T-cell (primary cell): ENCODE measurements around the gene PRKCA. TPM values are rescaled to one million over a fixed set of nuclear protein-coding genes. Genes with fewer than 3 reads are reported as not detected.

Source experiments
- ATAC-seq, 4 experiments: fragments of 200-7000 bp in 3 of 4; fragments of 150-1000 bp in 1 of 4; cut with Tn5 transposase; replicated peaks in 1 of 4; 1 replicate in 3 of 4; 2 replicates in 1 of 4; pipeline ENCODE4 v1.10.0; 2021; ENCODE audit warnings: moderate library complexity in 3 of 4, mild to moderate bottlenecking in 2 of 4, moderate number of reproducible peaks in 1 of 4
- CTCF ChIA-PET, 2 donors: fragments of 300-600 bp; sonication (Branson Sonifier 250); formaldehyde crosslinking; loops; one replicate each; lab custom pipeline; 2022; ENCODE audit warnings: antibody characterized with exemption in 2 of 2; lab: Charles Lee
- POLR2A ChIA-PET, 2 donors: fragments of 300-600 bp; sonication (Branson Sonifier 250); formaldehyde crosslinking; loops; one replicate each; lab custom pipeline; 2022; ENCODE audit warnings: antibody characterized with exemption in 2 of 2; lab: Charles Lee
- DNase-seq, 35 experiments: peaks; one replicate each; pipeline versions ENCODE4 v3.0.0 to v3.0.0-alpha.2; 2013 to 2023
- H3K27ac ChIP-seq: one replicate; pipeline ENCODE4 v1.5.1; 2013; ENCODE audit warnings: low read length
- H3K27me3 ChIP-seq, 2 experiments: replicated peaks in 1 of 2; 1 replicate in 1 of 2; 2 replicates in 1 of 2; pipeline versions ENCODE4 v1.6.1 to v1.7.0; 2013; ENCODE audit warnings: low read length in 1 of 2, mixed read lengths in 1 of 2; ENCODE audit not compliant: control insufficient read depth in 2 of 2, insufficient read depth in 2 of 2; ENCODE audit errors: extremely low read depth in 1 of 2
- H3K36me3 ChIP-seq, 2 donors: 1 replicate in 1 of 2; 2 replicates in 1 of 2; pipeline versions ENCODE4 v1.6.1 to v1.7.0; 2013; ENCODE audit warnings: low read length in 1 of 2; ENCODE audit not compliant: control insufficient read depth in 2 of 2, insufficient read depth in 1 of 2; ENCODE audit errors: extremely low read depth in 1 of 2
- H3K4me1 ChIP-seq, 2 experiments: 1 replicate in 1 of 2; 2 replicates in 1 of 2; pipeline versions ENCODE4 v1.6.1 to v1.7.0; 2013; ENCODE audit warnings: low read length in 2 of 2, mixed read lengths in 1 of 2; ENCODE audit not compliant: insufficient read depth in 2 of 2, control insufficient read depth in 1 of 2; ENCODE audit errors: extremely low read depth in 1 of 2
- H3K4me3 ChIP-seq, 2 donors: 1 replicate in 1 of 2; 2 replicates in 1 of 2; pipeline versions ENCODE4 v1.5.1 to v1.7.0; 2013; ENCODE audit warnings: mild to moderate bottlenecking in 2 of 2, low read length in 1 of 2, moderate library complexity in 1 of 2; ENCODE audit not compliant: control insufficient read depth in 1 of 2; ENCODE audit errors: extremely low read depth in 1 of 2
- H3K9me3 ChIP-seq: 2 replicates; pipeline ENCODE4 v1.7.0; 2013
- H3K27ac Mint-ChIP-seq, 2 donors: one replicate each; pipeline ENCODE4 v1.8.0; 2020 to 2021; ENCODE audit warnings: mild to moderate bottlenecking in 2 of 2, mixed read lengths in 2 of 2
- H3K27me3 Mint-ChIP-seq, 2 donors: one replicate each; pipeline ENCODE4 v1.8.0; 2021 to 2022; ENCODE audit warnings: mixed read lengths in 2 of 2
- H3K36me3 Mint-ChIP-seq: one replicate; pipeline ENCODE4 v1.8.0; 2021; ENCODE audit warnings: mixed read lengths
- H3K4me1 Mint-ChIP-seq, 3 donors: one replicate each; pipeline ENCODE4 v1.8.0; 2020 to 2022; ENCODE audit warnings: mixed read lengths in 3 of 3, mild to moderate bottlenecking in 1 of 3
- H3K4me3 Mint-ChIP-seq, 3 donors: one replicate each; pipeline ENCODE4 v1.8.0; 2020 to 2022; ENCODE audit warnings: mild to moderate bottlenecking in 3 of 3, mixed read lengths in 3 of 3, moderate library complexity in 3 of 3
- H3K9me3 Mint-ChIP-seq, 3 donors: one replicate each; pipeline ENCODE4 v1.8.0; 2020 to 2022; ENCODE audit warnings: mixed read lengths in 3 of 3
- WGBS: methylation state at CpG from one replicate; pipeline ENCODE4 v1.1.5; 2013; ENCODE audit warnings: missing lambda C conversion rate; ENCODE audit not compliant: insufficient coverage; 5-methylcytosine and 5-hydroxymethylcytosine counted together
- total RNA-seq, 35 experiments: library from RNA in 6 of 35; stranded (reverse) in 6 of 35; fragments of 120-200 nt in 1 of 35; gene quantifications; one replicate each; pipeline versions ENCODE4 v1.2.1 to v1.2.4 and lab custom pipeline; 2013 to 2026

Gene PRKCA
- total RNA-seq, 5 donors from 2014 or later (not counting 1 experiment from before 2014, with no cell fraction given), result 75.9 to 128 (median 82.0) TPM

GRCh38 chr17:66429680-66430079 is 127.3 kb downstream of the PRKCA start:
- H3K4me3 ChIP-seq, result no peak overlapping the region
- H3K27me3 ChIP-seq, result no peaks in the 10 kb centered on the region
- Mint-ChIP-seq H3K4me3 (no peak overlapping the region), H3K36me3 (no peaks in the 10 kb centered on the region), H3K27ac (no peak overlapping the region), H3K4me1 (peaks cover 43 to 54% (median 48%) of the 10 kb centered on the region in 3 donors), H3K27me3 (no peaks in the 10 kb centered on the region), H3K9me3 (no peaks in the 10 kb centered on the region)
- POLR2A ChIA-PET, result no interaction called here
- DNase-seq, result no peak
- WGBS, result 100% methylated on average over 1 of the region's 1 CpG
- peaks cover 13 to 44% of the 10 kb centered on the region in 2 experiments for H3K4me1 ChIP-seq
- CTCF ChIA-PET, result no interaction called here
- no peaks in the 10 kb centered on the region for H3K9me3 ChIP-seq
- H3K27ac ChIP-seq, result no peak overlapping the region
- ATAC-seq, result no peak
- no peaks in the 10 kb centered on the region for H3K36me3 ChIP-seq

- no peaks in the 10 kb centered on the region for H3K36me3 Mint-ChIP-seq
- no peak overlapping the region for H3K4me3 Mint-ChIP-seq
- H3K4me1 ChIP-seq, result peaks cover 5 to 39% of the 10 kb centered on the region in 2 experiments
- WGBS, result 100% methylated on average over 4 of the region's 8 CpGs
- no peak overlapping the region for H3K4me3 ChIP-seq
- H3K4me1 Mint-ChIP-seq, result peaks cover 31 to 40% (median 35%) of the 10 kb centered on the region in 3 donors
- ChIA-PET POLR2A (no interaction called here), CTCF (interaction anchor here in 1 of 2 donors (0.7 kb wide), 1 partner anchor 69 kb away, joined by 3 read pairs; no protein-coding TSS in a partner anchor)
- DNase-seq (no peak), ATAC-seq (no peak)
- no peaks in the 10 kb centered on the region for H3K27me3 ChIP-seq
- no peaks in the 10 kb centered on the region for H3K27me3 Mint-ChIP-seq
- H3K36me3 ChIP-seq, result no peaks in the 10 kb centered on the region
- H3K27ac ChIP-seq, result no peak overlapping the region
- no peaks in the 10 kb centered on the region for H3K9me3 Mint-ChIP-seq
- H3K9me3 ChIP-seq, result no peaks in the 10 kb centered on the region
- H3K27ac Mint-ChIP-seq, result no peak overlapping the region
Observed at GRCh38 chr17:66430846-66431795, 128.7 kb downstream of the PRKCA start.

GRCh38 chr17:66431910-66432309 is 129.5 kb downstream of the PRKCA start:
- Histone ChIP-seq H3K27ac (no peak overlapping the region), H3K27me3 (no peaks in the 10 kb centered on the region), H3K36me3 (no peaks in the 10 kb centered on the region), H3K4me1 (peaks cover 4 to 31% of the 10 kb centered on the region in 2 experiments), H3K4me3 (no peak overlapping the region), H3K9me3 (no peaks in the 10 kb centered on the region)
- Mint-ChIP-seq H3K4me3 (no peak overlapping the region), H3K4me1 (peaks cover 25 to 34% (median 28%) of the 10 kb centered on the region in 3 donors), H3K36me3 (no peaks in the 10 kb centered on the region), H3K27ac (no peak overlapping the region), H3K9me3 (no peaks in the 10 kb centered on the region), H3K27me3 (no peaks in the 10 kb centered on the region)
- DNase-seq (no peak), ATAC-seq (no peak)
- WGBS, result 96% methylated on average over 3 of the region's 5 CpGs
- POLR2A ChIA-PET, result no interaction called here
- CTCF ChIA-PET, result interaction anchor here in 1 of 2 donors (0.5 to 0.7 kb wide), 2 partner anchors 29 to 68 kb away, joined by 3 to 7 read pairs; no protein-coding TSS in a partner anchor

GRCh38 chr17:66432411-66432957 is 130.1 kb downstream of the PRKCA start:
- H3K27ac ChIP-seq, result no peak overlapping the region
- ATAC-seq (no peak), DNase-seq (no peak)
- H3K4me3 ChIP-seq, result no peak overlapping the region
- POLR2A ChIA-PET, result no interaction called here
- Mint-ChIP-seq H3K9me3 (no peaks in the 10 kb centered on the region), H3K4me3 (peak overlapping the region in 1 of 3 donors; percentile 14), H3K27ac (no peak overlapping the region), H3K27me3 (no peaks in the 10 kb centered on the region), H3K4me1 (peaks cover 22 to 31% (median 25%) of the 10 kb centered on the region in 3 donors), H3K36me3 (no peaks in the 10 kb centered on the region)
- no CpG with 5 or more reads among the region's 2 CpGs for WGBS
- no peaks in the 10 kb centered on the region for H3K9me3 ChIP-seq
- no peaks in the 10 kb centered on the region for H3K27me3 ChIP-seq
- H3K36me3 ChIP-seq, result no peaks in the 10 kb centered on the region
- peaks cover 7 to 31% of the 10 kb centered on the region in 2 experiments for H3K4me1 ChIP-seq
- CTCF ChIA-PET, result interaction anchor here (0.5 to 1.0 kb wide), 3 partner anchors 30 to 263 kb away, joined by 3 to 7 read pairs (median 4); no protein-coding TSS in a partner anchor

GRCh38 chr17:66432996-66433551 is 130.7 kb downstream of the PRKCA start:
- no peak overlapping the region for H3K27ac Mint-ChIP-seq
- no peak overlapping the region for H3K27ac ChIP-seq

GRCh38 chr17:66435182-66435581 is 132.8 kb downstream of the PRKCA start:
- no peak for ATAC-seq
- Mint-ChIP-seq H3K27me3 (no peaks in the 10 kb centered on the region), H3K9me3 (no peaks in the 10 kb centered on the region), H3K36me3 (no peaks in the 10 kb centered on the region), H3K4me3 (no peak overlapping the region), H3K4me1 (peaks cover 8 to 20% (median 17%) of the 10 kb centered on the region in 3 donors), H3K27ac (no peak overlapping the region)
- POLR2A ChIA-PET, result no interaction called here
- no peak overlapping the region for H3K27ac ChIP-seq
- H3K36me3 ChIP-seq, result no peaks in the 10 kb centered on the region
- WGBS, result 100% methylated on average over 1 of the region's 10 CpGs
- H3K4me1 ChIP-seq, result peaks cover 14 to 28% of the 10 kb centered on the region in 2 experiments
- no peaks in the 10 kb centered on the region for H3K27me3 ChIP-seq
- CTCF ChIA-PET, result no interaction called here
- no peaks in the 10 kb centered on the region for H3K9me3 ChIP-seq
- DNase-seq, result no peak
- H3K4me3 ChIP-seq, result no peak overlapping the region

More at GRCh38 chr17:66432996-66433551, 130.7 kb downstream of the PRKCA start:
- Histone ChIP-seq H3K27me3 (no peaks in the 10 kb centered on the region), H3K4me1 (peaks cover 12 to 31% of the 10 kb centered on the region in 2 experiments), H3K9me3 (no peaks in the 10 kb centered on the region), H3K4me3 (no peak overlapping the region), H3K36me3 (no peaks in the 10 kb centered on the region)
- H3K4me3 Mint-ChIP-seq, result peak overlapping the region in 1 of 3 donors; percentile 14
- no peak for ATAC-seq
- WGBS, result 80% methylated on average over 2 of the region's 5 CpGs
- ChIA-PET CTCF (interaction anchor here in 1 of 2 donors (1.0 kb wide), 1 partner anchor 262 kb away, joined by 4 read pairs; no protein-coding TSS in a partner anchor), POLR2A (no interaction called here)
- H3K36me3 Mint-ChIP-seq, result no peaks in the 10 kb centered on the region
- H3K27me3 Mint-ChIP-seq, result no peaks in the 10 kb centered on the region
- no peaks in the 10 kb centered on the region for H3K9me3 Mint-ChIP-seq
- no peak for DNase-seq
- peaks cover 20 to 25% (median 22%) of the 10 kb centered on the region in 3 donors for H3K4me1 Mint-ChIP-seq
